Mucosa of descending colon (tissue), 3 donors: ENCODE results near the gene WDR70. TPM values are rescaled to one million over a fixed set of nuclear protein-coding genes. Genes with fewer than 3 reads are reported as not detected.

Experiments used
- ATAC-seq: fragments of 200-7000 bp; cut with Tn5 transposase; one replicate; pipeline ENCODE4 v1.9.1; 2020; ENCODE audit warnings: mild to moderate bottlenecking, moderate library complexity
- DNase-seq, 3 donors: peaks; one replicate each; pipeline ENCODE4 v3.0.0-alpha.2; 2020
- H3K36me3 ChIP-seq: fragments of 200-600 bp; one replicate; pipeline ENCODE4 v1.8.0; 2021; ENCODE audit warnings: low read depth, mild to moderate bottlenecking
- H3K4me1 ChIP-seq: fragments of 200-600 bp; one replicate; pipeline ENCODE4 v1.8.0; 2021; ENCODE audit warnings: low read depth, mild to moderate bottlenecking
- H3K4me3 ChIP-seq: fragments of 200-600 bp; one replicate; pipeline ENCODE4 v1.8.0; 2021; ENCODE audit warnings: mild to moderate bottlenecking
- H3K9me3 ChIP-seq: fragments of 200-600 bp; one replicate; pipeline ENCODE4 v1.8.0; 2021; ENCODE audit warnings: mild to moderate bottlenecking
- CTCF ChIP-seq: fragments of 200-600 bp; IDR thresholded peaks from one replicate; pipeline ENCODE4 v1.8.0; 2022; ENCODE audit warnings: antibody characterized with exemption, mild to moderate bottlenecking
- intact Hi-C, 2 donors: fragments of 100-400 bp; cut with DNase I in 1 of 2; cut with micrococcal nuclease in 1 of 2; formaldehyde crosslinking; loops; one replicate each; pipeline versions ENCODE4 v1.11.0 to v1.11.1; 2022; cut with DNase I, micrococcal nuclease
- total RNA-seq, 3 donors: library from RNA; stranded (reverse); fragmentation: NEBNext Ultra II Directional in 2 of 3; extraction: Animal tissue kit (Norgen Biotek cat#: 25700) in 2 of 3; gene quantifications; one replicate each; pipeline versions ENCODE4 v1.2.1 to v1.2.4, GENCODE V29; 2021 to 2023
- donor health status: DM: no; HTN: no; CAD: no; lungs with moderate emphysema.
- donor health status: DM: no; HTN: no; CAD: no.
- donor health status: DM: no; HTN: yes; CAD: no.

WDR70 gene
- total RNA-seq, 3 donors from 2014 or later: 19.5 to 42.5 (median 38.0) TPM

GRCh38 chr5:37723162-37723961 lies 344.2 kb downstream of the WDR70 start:
- no peak for ATAC-seq
- H3K36me3 ChIP-seq: no peaks in the 10 kb centered on the region
- TF ChIP-seq CTCF: no peak
- no peak for DNase-seq
- intact Hi-C loops: no loop called here
- H3K9me3 ChIP-seq: no peaks in the 10 kb centered on the region
- no peak overlapping the region for H3K4me3 ChIP-seq
- H3K4me1 ChIP-seq: peaks cover 4% of the 10 kb centered on the region

- TF ChIP-seq CTCF: no peak
- no peaks in the 10 kb centered on the region for H3K9me3 ChIP-seq
- no peak for DNase-seq
- intact Hi-C loops: no loop called here
- no peak overlapping the region for H3K4me3 ChIP-seq
- peaks cover 4% of the 10 kb centered on the region for H3K4me1 ChIP-seq
- H3K36me3 ChIP-seq: no peaks in the 10 kb centered on the region
- no peak for ATAC-seq
Observed at GRCh38 chr5:37724395-37725125, 345.4 kb downstream of the WDR70 start.

GRCh38 chr5:37725185-37725584 lies 346.1 kb downstream of the WDR70 start:
- no peaks in the 10 kb centered on the region for H3K36me3 ChIP-seq
- H3K9me3 ChIP-seq: no peaks in the 10 kb centered on the region
- no peak for TF ChIP-seq CTCF
- no peak overlapping the region for H3K4me3 ChIP-seq
- H3K4me1 ChIP-seq: peaks cover 4% of the 10 kb centered on the region
- DNase-seq (no peak), ATAC-seq (no peak)
- intact Hi-C loops: no loop called here

- no peak for DNase-seq
Observed at GRCh38 chr5:37727238-37727637, 348.1 kb downstream of the WDR70 start.

GRCh38 chr5:37730896-37731455 lies 351.9 kb downstream of the WDR70 start:
- no peak for ATAC-seq
- Histone ChIP-seq H3K4me1 (no peaks in the 10 kb centered on the region), H3K36me3 (no peaks in the 10 kb centered on the region), H3K4me3 (no peak overlapping the region), H3K9me3 (no peaks in the 10 kb centered on the region)
- intact Hi-C loops: no loop called here
- no peak for TF ChIP-seq CTCF
- DNase-seq: no peak

More at GRCh38 chr5:37727238-37727637, 348.1 kb downstream of the WDR70 start:
- intact Hi-C loops: no loop called here
- H3K36me3 ChIP-seq: no peaks in the 10 kb centered on the region
- no peaks in the 10 kb centered on the region for H3K9me3 ChIP-seq
- H3K4me1 ChIP-seq: no peaks in the 10 kb centered on the region
- no peak overlapping the region for H3K4me3 ChIP-seq
- no peak for TF ChIP-seq CTCF
- no peak for ATAC-seq
